HCT116 (cell line): ENCODE data around the gene COL21A1. TPM values are rescaled to one million over a fixed set of nuclear protein-coding genes. Genes with fewer than 3 reads are reported as not detected.

Experiments used
- ATAC-seq: fragments of 200-7000 bp; cut with Tn5 transposase; 2 replicates; pipeline ENCODE4 v1.9.1; 2020; ENCODE audit warnings: mild to moderate bottlenecking, moderate library complexity
- BruUV-seq: library from RNA; stranded (reverse); fragments of 400-500 nt; replicated peaks from 2 replicates; lab custom pipeline; 2021; lab: Mats Ljungman, UMichigan
- CTCF ChIA-PET: fragments of 300-600 bp; sonication (Branson Sonifier 250); formaldehyde crosslinking; loops from one replicate; lab custom pipeline; 2021; ENCODE audit warnings: antibody characterized with exemption; lab: Charles Lee
- POLR2A ChIA-PET: fragments of 300-600, 350-600 bp; sonication (Branson Sonifier 250); formaldehyde crosslinking; loops from one replicate; lab custom pipeline; 2021; ENCODE audit warnings: antibody characterized with exemption; lab: Charles Lee
- RAD21 ChIA-PET, 2 experiments: fragments of 300-600 bp; sonication (Branson Sonifier 250); formaldehyde crosslinking; loops; one replicate each; lab custom pipeline; 2023; ENCODE audit warnings: low total read pairs in 2 of 2; ENCODE audit not compliant: uncharacterized antibody in 2 of 2, unreplicated experiment in 2 of 2, low non-redundant PET in 1 of 2; lab: Charles Lee
- DNase-seq: peaks from one replicate; pipeline ENCODE4 v3.0.0-alpha.2; 2010; ENCODE audit warnings: low read depth, low spot score
- H2AFZ ChIP-seq: fragments of 200-600 bp; shearing (Covaris generic), sonication (generic); 2 replicates; pipeline ENCODE4 v1.6.1; 2017; ENCODE audit warnings: low read depth, mixed run types, mixed read lengths, antibody characterized with exemption, low read length; ENCODE audit not compliant: poor library complexity, severe bottlenecking
- H3K27ac ChIP-seq: 2 replicates; pipeline ENCODE4 v1.5.1; 2012; ENCODE audit warnings: low read depth, low read length
- H3K27me3 ChIP-seq: fragments of 200-600 bp; sonication (generic); 2 replicates; pipeline ENCODE4 v1.6.1; 2016; ENCODE audit warnings: mixed run types, low read length, mixed read lengths; ENCODE audit not compliant: insufficient read depth
- H3K36me3 ChIP-seq, 2 experiments: fragments of 200-500 bp in 1 of 2; fragments of 200-600 bp in 1 of 2; sonication (Bioruptor generic) in 1 of 2; sonication (generic) in 1 of 2; 2 replicates each; pipeline versions ENCODE4 v1.5.1 to v1.6.1; 2014 to 2016; ENCODE audit warnings: low read length in 2 of 2, inconsistent platforms in 1 of 2, mixed read lengths in 1 of 2, mixed run types in 1 of 2; ENCODE audit not compliant: insufficient read depth in 2 of 2, control insufficient read depth in 1 of 2
- H3K4me1 ChIP-seq, 2 experiments: fragments of 200-600 bp in 1 of 2; sonication (generic) in 1 of 2; 2 replicates each; pipeline versions ENCODE4 v1.5.1 to v1.6.1; 2012 to 2017; ENCODE audit warnings: low read length in 2 of 2, inconsistent platforms in 1 of 2, mild to moderate bottlenecking in 1 of 2, mixed read lengths in 1 of 2, mixed run types in 1 of 2, moderate library complexity in 1 of 2; ENCODE audit not compliant: insufficient read depth in 2 of 2, control insufficient read depth in 1 of 2
- H3K4me2 ChIP-seq: fragments of 200-600 bp; sonication (generic); 2 replicates; pipeline ENCODE4 v1.6.1; 2017; ENCODE audit warnings: mixed run types, low read length, mixed read lengths
- H3K4me3 ChIP-seq, 2 experiments: fragments of 200-600 bp in 1 of 2; sonication (generic) in 1 of 2; replicated peaks in 1 of 2; 2 replicates each; pipeline ENCODE4 v1.5.1; 2011 to 2016; ENCODE audit warnings: low read length in 2 of 2, control low read depth in 1 of 2, low read depth in 1 of 2, mild to moderate bottlenecking in 1 of 2, mixed read lengths in 1 of 2, mixed run types in 1 of 2
- H3K79me2 ChIP-seq: fragments of 200-600 bp; sonication (generic); 2 replicates; pipeline ENCODE4 v1.6.1; 2017; ENCODE audit warnings: mild to moderate bottlenecking, mixed run types, low read length, moderate library complexity, mixed read lengths; ENCODE audit not compliant: insufficient read depth
- H3K9ac ChIP-seq: fragments of 200-600 bp; sonication (generic); 2 replicates; pipeline ENCODE4 v1.6.1; 2016; ENCODE audit warnings: low read length, mixed read lengths
- H3K9me2 ChIP-seq: fragments of 200-600 bp; sonication (generic), shearing (Covaris generic); 2 replicates; pipeline ENCODE4 v1.6.1; 2017; ENCODE audit warnings: mixed run types, mild to moderate bottlenecking, moderate library complexity; ENCODE audit not compliant: insufficient read depth
- H3K9me3 ChIP-seq, 2 experiments: fragments of 200-500 bp in 1 of 2; fragments of 200-600 bp in 1 of 2; sonication (Bioruptor generic) in 1 of 2; sonication (generic) in 1 of 2; 2 replicates each; pipeline ENCODE4 v1.6.1; 2014 to 2017; ENCODE audit warnings: low read length in 2 of 2, mixed read lengths in 2 of 2, inconsistent platforms in 1 of 2, low read depth in 1 of 2, mild to moderate bottlenecking in 1 of 2, mixed run types in 1 of 2, moderate library complexity in 1 of 2; ENCODE audit not compliant: control insufficient read depth in 1 of 2, insufficient read depth in 1 of 2
- H4K20me1 ChIP-seq: fragments of 200-600 bp; sonication (generic), shearing (Covaris generic); 2 replicates; pipeline ENCODE4 v1.6.1; 2017; ENCODE audit warnings: mixed run types, mild to moderate bottlenecking, moderate library complexity; ENCODE audit not compliant: insufficient read depth
- CBX3 ChIP-seq: IDR thresholded peaks from 2 replicates; pipeline ENCODE4 v1.6.1; 2012; ENCODE audit warnings: low read depth
- CEBPB ChIP-seq: IDR thresholded peaks from 2 replicates; pipeline ENCODE4 v1.6.1; 2012; ENCODE audit warnings: low read depth
- CTCF ChIP-seq, 3 experiments: fragments of 200-600 bp in 1 of 3; sonication (generic) in 1 of 3; IDR thresholded peaks in 2 of 3; conservative IDR thresholded peaks in 1 of 3; 2 replicates each; pipeline ENCODE4 v1.5.1; 2012 to 2017; ENCODE audit warnings: low read depth in 2 of 3, low read length in 2 of 3, antibody characterized with exemption in 1 of 3, borderline replicate concordance in 1 of 3, control low read depth in 1 of 3, mild to moderate bottlenecking in 1 of 3, mixed read lengths in 1 of 3, mixed run types in 1 of 3, moderate library complexity in 1 of 3; ENCODE audit not compliant: insufficient read depth in 1 of 3
- ELF1 ChIP-seq: IDR thresholded peaks from 2 replicates; pipeline ENCODE4 v1.6.1; 2012; ENCODE audit warnings: low read depth, borderline replicate concordance
- FOSL1 ChIP-seq: IDR thresholded peaks from 2 replicates; pipeline ENCODE4 v1.6.1; 2012; ENCODE audit warnings: low read depth
- JUND ChIP-seq: IDR thresholded peaks from 2 replicates; pipeline ENCODE4 v1.6.1; 2012
- MAX ChIP-seq: IDR thresholded peaks from 2 replicates; pipeline ENCODE4 v1.6.1; 2012
- POLR2A ChIP-seq: IDR thresholded peaks from 2 replicates; pipeline ENCODE4 v1.7.0; 2011; ENCODE audit warnings: borderline replicate concordance; ENCODE audit not compliant: insufficient read depth, insufficient read length; ENCODE audit errors: extremely low read depth
- POLR2AphosphoS5 ChIP-seq: IDR thresholded peaks from 2 replicates; pipeline ENCODE4 v1.6.1; 2011; ENCODE audit warnings: mild to moderate bottlenecking, low read depth, low read length, moderate library complexity
- RAD21 ChIP-seq: IDR thresholded peaks from 2 replicates; pipeline ENCODE4 v1.6.1; 2012; ENCODE audit warnings: low read depth, mild to moderate bottlenecking
- SP1 ChIP-seq: IDR thresholded peaks from 2 replicates; pipeline ENCODE4 v1.6.1; 2012; ENCODE audit warnings: low read depth
- SRF ChIP-seq: IDR thresholded peaks from 2 replicates; pipeline ENCODE4 v1.6.1; 2012; ENCODE audit warnings: low read depth
- TCF7L2 ChIP-seq: IDR thresholded peaks from 2 replicates; pipeline ENCODE4 v1.7.0; 2011; ENCODE audit warnings: borderline replicate concordance, inconsistent platforms; ENCODE audit not compliant: insufficient read depth, insufficient read length; ENCODE audit errors: extremely low read depth
- ZBTB33 ChIP-seq: IDR thresholded peaks from 2 replicates; pipeline ENCODE4 v1.6.1; 2011; ENCODE audit warnings: mild to moderate bottlenecking, low read length, moderate library complexity; ENCODE audit not compliant: insufficient replicate concordance; ENCODE audit errors: extremely low read depth
- ZNF274 ChIP-seq: fragments of 200-500 bp; sonication (Bioruptor generic); IDR thresholded peaks from 2 replicates; pipeline ENCODE4 v1.6.1; 2014; ENCODE audit warnings: mild to moderate bottlenecking, low read depth, low read length, inconsistent platforms
- intact Hi-C: fragments of 100-400 bp; cut with micrococcal nuclease; formaldehyde crosslinking; loops from 2 replicates; pipeline ENCODE4 v1.10.0; 2022
- total RNA-seq: library from RNA; stranded (reverse); gene quantifications from one replicate; pipeline ENCODE4 v1.2.1, GENCODE V29; 2021; ENCODE audit not compliant: unreplicated experiment

Gene COL21A1
- total RNA-seq, 1 experiment from 2014 or later, result not detected

GRCh38 chr6:56102216-56102615, 145.2 kb downstream of the COL21A1 start:
- Histone ChIP-seq H3K27ac (no peak overlapping the region), H3K9ac (no peak overlapping the region), H3K36me3 (no peaks in the 10 kb centered on the region), H3K4me2 (no peak overlapping the region), H3K9me3 (no peaks in the 10 kb centered on the region), H4K20me1 (no peaks in the 10 kb centered on the region), H3K27me3 (no peaks in the 10 kb centered on the region), H3K4me3 (no peak overlapping the region), H3K79me2 (no peaks in the 10 kb centered on the region), H3K9me2 (no peaks in the 10 kb centered on the region), H3K4me1 (peaks cover 0 to 9% of the 10 kb centered on the region in 2 experiments; a peak in 2 of 4 replicates), H2AFZ (no peak overlapping the region)
- intact Hi-C loops, result no loop called here
- TF ChIP-seq ZNF274 (no peak), ZBTB33 (no peak), RAD21 (no peak)
- CTCF ChIA-PET, result no interaction called here
- DNase-seq (no peak), ATAC-seq (no peak)
- RAD21 ChIA-PET, result no interaction called here
- BruUV-seq, result no TSS peak
- POLR2A ChIA-PET, result no interaction called here

- Histone ChIP-seq H3K4me2 (peak overlapping the region; percentile 40), H3K79me2 (no peaks in the 10 kb centered on the region), H3K9ac (no peak overlapping the region), H3K27ac (no peak overlapping the region), H2AFZ (peak overlapping the region; percentile 76), H3K4me1 (peaks cover 0 to 9% of the 10 kb centered on the region in 2 experiments; a peak in 2 of 4 replicates), H3K27me3 (no peaks in the 10 kb centered on the region), H3K4me3 (no peak overlapping the region), H3K9me3 (no peaks in the 10 kb centered on the region), H3K9me2 (no peaks in the 10 kb centered on the region), H3K36me3 (no peaks in the 10 kb centered on the region), H4K20me1 (no peaks in the 10 kb centered on the region)
- CTCF ChIA-PET, result no interaction called here
- intact Hi-C loops, result no loop called here
- peak; percentile 41 for DNase-seq
- RAD21 ChIA-PET, result no interaction called here
- POLR2A ChIA-PET, result no interaction called here
- peak; percentile 75 for ATAC-seq
- no TSS peak for BruUV-seq
- TF ChIP-seq RAD21 (no peak), TCF7L2 (no peak), SP1 (peak; percentile 50), JUND (peak; percentile 56), CEBPB (peak; percentile 79), SRF (no peak), ZBTB33 (no peak), POLR2AphosphoS5 (no peak), ELF1 (no peak), POLR2A (no peak), CBX3 (peak; percentile 74; the same call in 1 of the 2 replicates), MAX (peak; percentile 72), FOSL1 (peak; percentile 63), CTCF (IDR thresholded peaks at IDR 0.05 in 2 of 3, conservative IDR thresholded peaks at IDR 0.05 in 1 of 3; ENCODE audit: borderline replicate concordance in 1 of 3, insufficient read depth in 1 of 3, low read depth in 2 of 3, low read length in 2 of 3) (no peak)
These were observed 146.2 kb downstream of the COL21A1 start for GRCh38 chr6:56101141-56101553.
